Hematopoietic multipotent progenitor cell treated with erythropoietin and hydrocortisone succinate and interleukin-3 and kit ligand, for 6 days (in vitro differentiated cells): ENCODE results near the gene TFIP11.

Experiments used
- DNase-seq: peaks from one replicate; pipeline ENCODE4 v3.0.0-alpha.2; 2015

TFIP11 gene

DNA sequence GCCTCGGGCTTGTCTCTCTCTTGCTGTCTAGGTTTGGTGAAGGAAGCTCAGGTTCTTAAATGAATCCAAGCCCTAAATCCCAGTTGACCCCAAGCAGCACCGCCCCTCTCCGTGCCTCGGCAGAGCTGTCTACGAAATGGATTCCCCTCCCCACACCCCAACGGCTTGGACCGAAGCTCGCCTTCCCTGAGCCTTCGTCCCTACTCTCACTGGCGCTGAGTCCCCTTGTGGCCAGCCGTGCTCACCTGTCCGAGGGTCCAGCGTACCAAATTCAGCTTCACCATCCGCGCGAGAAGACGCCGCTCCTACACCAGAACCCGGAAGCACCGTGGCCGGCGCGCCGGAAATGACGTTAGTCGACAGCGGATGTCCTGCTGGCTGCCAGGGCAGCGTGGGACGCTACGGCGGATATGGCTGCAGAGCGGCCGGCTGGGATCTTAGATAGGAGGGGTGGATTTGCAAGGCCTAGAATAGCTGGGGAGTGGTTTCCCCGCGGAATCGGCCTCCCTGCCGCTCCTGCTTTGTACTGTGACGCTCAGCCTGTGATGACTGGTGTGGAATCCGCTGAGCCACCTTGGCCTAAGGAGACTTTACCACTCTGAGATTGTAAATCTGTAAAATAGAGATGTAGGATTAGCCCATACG lies at the start of gene TFIP11:
TSS of gene TFIP11 (minus strand) at position 325 of the 645 bp plus-strand sequence. CDS start 2,201 bp downstream, outside the sequence.
- DNase-seq, result peak; percentile 97

DNA sequence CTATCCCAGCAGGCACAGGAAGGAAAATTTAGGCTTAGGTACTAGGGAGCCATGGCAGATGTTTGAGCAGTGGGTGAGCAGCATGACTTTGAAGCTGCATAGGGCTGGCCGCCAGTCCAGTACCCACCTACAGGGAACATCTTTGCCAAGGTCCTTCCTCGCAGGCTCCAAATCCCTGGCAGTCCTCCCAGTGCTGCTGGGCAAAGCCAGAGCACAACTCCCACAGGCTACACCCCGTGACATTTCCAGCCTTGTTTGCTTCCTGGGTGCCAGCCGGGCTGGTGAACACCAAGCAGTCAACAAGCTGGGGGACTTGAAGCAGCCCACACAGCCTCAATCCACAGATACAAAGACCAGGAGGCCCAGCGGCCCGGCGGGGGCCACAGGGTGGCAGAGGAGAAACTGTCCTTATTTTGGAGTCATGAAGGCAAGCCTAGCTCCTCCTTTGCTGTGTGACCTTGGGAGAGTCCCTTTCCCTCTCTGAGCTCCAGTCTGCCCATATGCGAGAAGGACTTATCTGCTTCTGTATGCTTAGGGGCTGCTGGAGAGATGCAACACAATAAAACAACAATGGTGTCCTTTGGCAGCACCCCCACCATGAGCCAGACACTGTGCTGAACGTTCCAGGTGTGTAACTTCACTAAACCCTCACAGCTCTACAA lies 49.6 kb upstream of the TFIP11 start:
- DNase-seq, result no peak

DNA sequence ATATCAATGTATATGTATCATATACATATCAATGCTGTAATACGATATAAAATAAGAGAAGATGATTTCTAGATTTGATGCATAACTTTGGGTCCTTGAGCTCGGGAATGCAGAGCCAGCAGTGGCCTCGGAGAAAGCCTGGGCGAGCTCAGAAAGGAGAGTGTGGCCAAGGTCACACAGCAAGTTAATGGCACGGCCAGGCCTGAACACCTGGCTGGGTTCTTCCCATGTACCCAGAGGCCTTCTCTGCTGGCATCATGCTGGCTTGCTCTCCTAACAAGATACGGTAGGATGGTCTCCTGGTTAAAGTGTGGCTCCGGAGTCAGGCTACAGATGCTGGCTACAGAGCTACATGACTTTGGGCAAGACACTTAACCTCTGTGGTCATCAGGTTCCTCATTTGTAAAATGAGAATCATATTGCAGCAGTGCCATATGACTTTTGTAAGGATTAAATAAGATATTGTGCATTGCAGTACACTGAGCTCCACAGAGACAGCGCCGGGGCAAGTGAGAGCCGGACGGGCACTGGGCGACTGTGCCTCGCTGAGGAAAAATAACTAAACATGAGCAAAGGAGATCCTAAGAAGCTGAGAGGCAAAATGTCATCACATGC lies 47.8 kb upstream of the TFIP11 start:
- peak; percentile 42 for DNase-seq

- no peak for DNase-seq
These were observed 46.1 kb upstream of the TFIP11 start for GRCh38 chr22:26558248-26558895.

DNA sequence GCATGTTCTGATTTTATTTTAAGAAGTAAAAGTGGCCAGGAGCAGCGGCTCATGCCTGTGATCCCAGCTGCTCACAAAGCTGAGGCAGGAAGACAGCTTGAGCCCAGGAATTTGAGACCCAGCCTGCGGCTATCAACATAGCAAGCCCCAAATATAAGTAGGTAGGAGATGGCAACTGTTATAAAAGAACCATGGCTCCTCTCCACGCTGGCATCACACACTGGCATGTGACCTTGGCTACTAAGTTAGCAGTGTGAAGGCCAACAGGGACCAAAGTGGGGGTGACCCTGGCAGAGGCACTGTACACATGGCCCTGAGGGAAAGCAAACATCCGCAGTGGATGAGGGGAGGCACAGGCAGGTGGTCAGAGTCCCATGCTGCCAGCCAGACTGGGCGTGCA lies 44.6 kb upstream of the TFIP11 start:
- no peak for DNase-seq

DNA sequence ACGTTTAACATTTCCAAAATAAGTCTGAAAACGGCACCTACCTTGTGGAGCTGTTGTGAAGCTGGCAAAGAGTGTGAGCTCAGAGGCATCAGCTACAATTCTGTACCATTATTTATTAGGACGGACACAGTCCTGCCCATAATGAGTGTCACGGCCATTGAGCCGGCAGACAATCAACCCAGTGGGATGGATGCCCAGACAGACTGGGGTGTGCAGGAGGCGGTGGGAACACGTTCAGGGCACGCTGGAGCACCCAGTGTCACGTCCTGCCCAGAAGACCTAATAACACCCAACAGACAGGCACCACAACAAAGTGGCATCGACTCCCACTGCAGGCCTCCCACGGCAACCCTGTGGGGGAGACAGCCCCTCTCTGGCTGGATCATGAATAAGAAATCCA lies 43.2 kb upstream of the TFIP11 start:
- no peak for DNase-seq

- DNase-seq, result no peak
These were observed 42.7 kb upstream of the TFIP11 start for GRCh38 chr22:26554956-26555355.

DNA sequence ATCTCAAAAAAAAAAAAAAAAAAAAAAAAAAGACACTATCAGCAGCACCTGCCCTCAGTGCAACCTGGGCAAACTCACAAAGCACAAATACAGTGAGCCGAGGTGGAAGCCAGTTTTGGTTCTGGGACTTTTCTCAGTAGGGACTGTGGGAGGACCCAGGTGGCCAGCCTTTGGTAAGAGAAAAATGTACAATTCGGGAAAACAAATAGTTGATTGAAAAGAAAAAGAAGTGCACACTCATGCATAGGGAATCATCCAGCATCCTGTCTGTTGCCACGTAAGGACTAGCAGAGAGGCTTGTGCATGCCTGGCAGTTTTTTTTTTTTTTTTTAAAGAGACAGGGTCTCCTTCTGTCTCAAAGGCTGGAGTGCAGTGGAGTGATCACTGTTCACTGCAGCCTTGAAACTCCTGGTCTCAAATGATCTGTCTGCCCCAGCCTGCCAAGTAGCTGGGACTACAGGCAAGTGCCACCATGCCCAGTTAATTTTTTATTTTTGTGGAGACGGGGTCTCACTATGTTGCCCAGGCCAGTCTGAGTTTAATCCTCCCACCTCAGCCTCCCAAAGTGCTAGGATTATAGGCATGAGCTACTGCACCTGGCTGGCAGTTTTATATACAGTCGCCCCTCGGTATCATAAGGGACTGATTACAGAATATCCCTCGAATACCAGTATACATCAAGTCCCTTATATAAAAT lies 40.9 kb upstream of the TFIP11 start:
- no peak for DNase-seq

- DNase-seq, result no peak
These were observed 40.2 kb upstream of the TFIP11 start for GRCh38 chr22:26552466-26552865.

DNA sequence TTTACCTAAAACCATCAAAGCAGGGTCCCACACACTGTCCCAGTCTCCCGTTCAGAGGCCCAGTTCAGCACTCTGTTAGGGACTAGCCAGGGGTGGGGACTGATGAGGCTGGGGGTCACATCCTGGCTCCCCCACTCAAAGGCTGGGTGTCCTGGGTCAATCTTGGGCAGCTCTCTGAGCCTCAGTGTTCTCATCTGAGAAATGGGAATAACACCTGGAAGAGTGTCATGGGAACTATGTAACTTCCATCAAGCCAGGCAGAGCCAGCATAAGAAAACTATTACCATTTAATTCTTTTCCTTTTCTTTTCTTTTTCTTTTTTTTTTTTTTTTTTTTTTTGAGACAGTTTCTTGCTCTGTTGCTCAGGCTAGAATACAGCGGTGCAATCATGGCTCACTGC lies 39.3 kb upstream of the TFIP11 start:
- no peak for DNase-seq

DNA sequence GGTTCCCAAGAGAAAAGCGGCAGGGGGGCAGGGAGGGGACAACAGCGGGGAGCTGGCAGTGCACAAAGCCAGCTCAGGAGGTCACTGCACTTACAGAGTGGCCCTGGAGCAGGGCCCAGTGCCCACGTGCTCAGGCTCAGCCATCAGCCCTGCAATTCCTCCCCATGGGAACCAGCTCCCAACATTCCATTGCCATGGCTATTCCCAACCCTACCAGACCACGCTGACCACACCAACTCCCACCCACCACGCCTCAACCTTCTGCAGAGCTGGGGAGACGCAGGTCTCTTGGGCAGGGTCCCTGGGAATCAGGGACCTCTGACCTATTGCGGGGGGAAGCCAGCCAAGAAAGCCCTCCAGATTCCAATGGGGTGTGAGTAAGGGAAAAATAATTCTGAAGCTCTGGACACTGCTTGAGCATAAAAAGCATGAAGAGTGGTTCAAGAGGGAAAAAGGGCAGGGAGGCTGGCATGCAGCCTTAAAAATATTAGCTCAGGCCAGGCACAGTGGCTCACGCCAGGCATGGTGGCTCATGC lies 38.3 kb upstream of the TFIP11 start:
- DNase-seq, result no peak

DNA sequence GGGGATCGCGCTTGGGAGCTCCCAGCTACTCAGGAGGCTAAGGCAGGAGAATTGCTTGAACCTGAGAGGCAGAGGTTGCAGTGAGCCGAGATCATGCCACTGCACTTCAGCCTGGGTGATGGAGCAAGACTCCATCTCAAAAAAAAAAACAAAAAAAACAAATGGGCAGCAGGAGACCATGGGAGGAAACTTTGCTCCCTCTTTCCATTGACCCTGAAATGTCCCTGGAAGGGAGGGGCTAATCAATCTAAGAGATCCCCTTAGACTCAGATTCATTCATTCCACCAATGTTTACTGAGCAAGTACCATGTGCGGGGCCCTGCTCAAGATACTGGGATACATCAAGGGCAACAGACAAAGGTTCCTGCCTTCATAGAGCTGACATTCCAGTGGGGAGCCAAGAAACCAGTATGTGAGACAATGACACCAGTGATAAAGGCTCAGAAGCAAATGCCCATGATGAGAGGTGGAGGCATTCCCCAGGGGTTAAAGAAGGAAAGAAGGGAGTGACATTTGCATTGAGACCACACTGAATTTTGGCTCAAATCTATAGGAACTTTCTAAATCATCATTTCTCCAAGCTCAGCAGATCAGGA lies 37.7 kb upstream of the TFIP11 start:
- DNase-seq, result no peak

- DNase-seq, result no peak
These were observed 36.7 kb upstream of the TFIP11 start for GRCh38 chr22:26548984-26549383.

GRCh38 chr22:26548303-26548702 lies 36.0 kb upstream of the TFIP11 start:
- no peak for DNase-seq

GRCh38 chr22:26547837-26548236 lies 35.6 kb upstream of the TFIP11 start:
- no peak for DNase-seq

DNA sequence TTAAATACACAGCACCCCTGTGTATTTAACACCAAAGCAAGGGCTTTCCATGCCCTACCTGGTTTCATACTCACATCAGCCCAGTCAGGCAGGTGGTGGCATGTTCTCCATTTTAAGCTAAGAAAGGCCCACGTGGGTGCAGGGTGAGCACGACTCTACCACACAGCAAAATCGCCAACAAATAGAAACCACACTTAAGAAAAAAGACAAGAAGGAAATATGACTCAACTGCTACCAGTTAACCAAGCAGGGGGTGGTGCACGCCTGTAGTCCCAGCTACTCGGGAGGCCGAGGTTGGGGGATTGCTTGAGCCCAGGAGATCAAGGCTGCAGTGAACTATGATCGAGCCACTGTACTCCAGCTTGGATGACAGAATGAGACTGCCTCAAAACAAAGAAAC lies 35.2 kb upstream of the TFIP11 start:
- no peak for DNase-seq

DNA sequence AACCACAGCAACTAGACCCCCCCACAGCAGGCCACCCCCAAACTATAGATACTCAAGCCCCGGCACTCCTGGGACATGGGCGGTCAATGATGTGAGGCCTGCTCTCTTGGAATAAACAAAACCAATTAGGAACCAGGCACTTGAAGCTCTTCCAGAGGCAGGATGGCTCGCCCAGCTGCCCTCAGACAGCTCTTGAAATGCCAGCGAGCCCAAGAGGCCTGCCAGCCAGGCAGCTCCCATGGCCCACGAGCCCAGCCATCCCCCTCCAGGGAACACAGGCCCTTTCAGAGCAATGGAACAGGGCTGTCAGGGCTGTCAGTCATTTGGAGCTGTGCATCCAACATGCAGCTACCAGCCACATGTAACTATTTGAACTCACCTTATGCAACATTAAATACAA lies 34.0 kb upstream of the TFIP11 start:
- DNase-seq, result no peak

GRCh38 chr22:26545827-26546226 lies 33.6 kb upstream of the TFIP11 start:
- no peak for DNase-seq

- DNase-seq, result no peak
These were observed 33.1 kb upstream of the TFIP11 start for GRCh38 chr22:26545385-26545784.

DNA sequence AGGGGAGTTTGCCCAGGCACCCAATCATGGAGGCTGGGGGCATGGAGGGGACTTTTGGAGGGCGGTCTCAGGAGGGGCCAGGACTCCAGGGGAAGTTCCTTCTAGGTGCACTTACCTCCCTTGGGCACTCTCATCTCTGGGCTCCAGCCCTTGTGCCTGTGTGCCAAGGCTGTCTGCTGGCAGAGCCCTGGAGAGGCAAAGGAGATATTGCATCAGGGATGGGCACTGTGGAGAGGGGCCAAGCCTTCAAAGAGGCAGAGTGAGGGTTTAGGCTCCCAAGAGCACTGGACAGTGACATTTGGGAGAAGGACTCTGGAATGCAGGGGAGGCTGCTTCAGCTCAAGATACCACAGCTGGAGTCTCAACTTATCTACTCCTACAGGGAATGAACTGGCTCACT lies 32.2 kb upstream of the TFIP11 start:
- DNase-seq, result no peak

DNA sequence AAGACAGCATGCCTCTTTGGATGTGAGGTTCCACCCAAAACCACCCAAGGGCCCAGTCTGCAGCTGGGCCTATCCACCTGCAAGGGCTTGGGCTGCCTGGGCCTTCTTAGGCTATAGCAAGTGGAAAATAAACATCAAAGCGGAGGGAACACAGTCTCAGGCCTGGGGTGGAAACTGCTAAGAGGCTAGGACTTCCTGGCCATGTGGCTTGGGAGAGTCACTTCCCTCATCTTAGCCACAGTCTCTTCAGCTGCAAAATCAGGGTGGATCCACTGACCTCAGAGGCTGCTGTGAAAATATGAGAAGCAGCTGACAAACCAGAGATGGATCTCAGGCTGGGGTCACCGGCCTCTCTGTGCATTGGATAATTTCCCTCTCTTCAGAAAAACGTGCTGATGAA lies 30.6 kb upstream of the TFIP11 start:
- peak; percentile 42 for DNase-seq

GRCh38 chr22:26541167-26541819 lies 29.0 kb upstream of the TFIP11 start:
- DNase-seq, result no peak
